Endodermal cell (in vitro differentiated cells): ENCODE results near the gene CPEB3. TPM values are rescaled to one million over a fixed set of nuclear protein-coding genes. Genes with fewer than 3 reads are reported as not detected.

Experiments used
- DNase-seq: peaks from one replicate; pipeline ENCODE4 v3.0.0-alpha.2; 2017
- H3K27ac ChIP-seq: 2 replicates; pipeline ENCODE4 v1.5.1; 2013; ENCODE audit warnings: mild to moderate bottlenecking, low read depth, low read length, moderate library complexity
- H3K27me3 ChIP-seq: 2 replicates; pipeline ENCODE4 v1.6.1; 2013; ENCODE audit warnings: mild to moderate bottlenecking, low read length, moderate library complexity; ENCODE audit not compliant: insufficient read depth, control insufficient read depth, poor library complexity, severe bottlenecking
- H3K36me3 ChIP-seq: 2 replicates; pipeline ENCODE4 v1.7.0; 2013; ENCODE audit warnings: mild to moderate bottlenecking, low read length, moderate library complexity; ENCODE audit not compliant: control insufficient read depth, insufficient read depth
- H3K4me1 ChIP-seq: one replicate; pipeline ENCODE4 v1.7.0; 2013; ENCODE audit warnings: low read length; ENCODE audit not compliant: control insufficient read depth, insufficient read depth
- H3K4me3 ChIP-seq: 2 replicates; pipeline ENCODE4 v1.5.1; 2013; ENCODE audit warnings: mild to moderate bottlenecking, low read length, moderate library complexity
- H3K9ac ChIP-seq: 2 replicates; pipeline ENCODE4 v1.6.1; 2013; ENCODE audit warnings: mild to moderate bottlenecking, low read length, moderate library complexity; ENCODE audit not compliant: poor library complexity, severe bottlenecking; ENCODE audit errors: extremely low read depth
- H3K9me3 ChIP-seq: 2 replicates; pipeline ENCODE4 v1.6.1; 2013; ENCODE audit warnings: mild to moderate bottlenecking, low read length, moderate library complexity; ENCODE audit not compliant: control insufficient read depth
- H3K27ac Mint-ChIP-seq: 2 replicates; pipeline ENCODE4 v1.8.0; 2020; ENCODE audit warnings: mixed read lengths
- H3K27me3 Mint-ChIP-seq: 2 replicates; pipeline ENCODE4 v1.8.0; 2021; ENCODE audit warnings: mild to moderate bottlenecking, mixed read lengths; ENCODE audit not compliant: insufficient read depth
- H3K36me3 Mint-ChIP-seq: 2 replicates; pipeline ENCODE4 v1.8.0; 2020; ENCODE audit warnings: low read depth, mixed read lengths
- H3K4me1 Mint-ChIP-seq: 2 replicates; pipeline ENCODE4 v1.8.0; 2020; ENCODE audit warnings: mixed read lengths
- H3K4me3 Mint-ChIP-seq: 2 replicates; pipeline ENCODE4 v1.8.0; 2020; ENCODE audit warnings: mild to moderate bottlenecking, moderate library complexity, mixed read lengths
- H3K9me3 Mint-ChIP-seq: 2 replicates; pipeline ENCODE4 v1.8.0; 2020; ENCODE audit warnings: mild to moderate bottlenecking, mixed read lengths
- WGBS, 2 experiments: methylation state at CpG; one replicate each; pipeline versions ENCODE4 v1.1.5 to v1.1.7; 2013; ENCODE audit warnings: missing lambda C conversion rate in 2 of 2, mixed read lengths in 1 of 2; ENCODE audit not compliant: insufficient coverage in 1 of 2, insufficient read length in 1 of 2; 5-methylcytosine and 5-hydroxymethylcytosine counted together
- total RNA-seq, 2 donors: library from RNA; stranded (reverse); fragmentation: NEBNext Ultra II Directional in 1 of 2; extraction: Animal tissue kit (Norgen Biotek cat#: 25700) in 1 of 2; gene quantifications; 2 replicates in 1 of 2; 3 replicates in 1 of 2; pipeline ENCODE4 v1.2.1, GENCODE V29; 2021
- TF ChIP-seq, protein P1 (sequence below): fragments of 200-600 bp; sonication (generic); conservative IDR thresholded peaks from 2 replicates; pipeline ENCODE4 v1.5.0; 2021; ENCODE audit warnings: antibody characterized with exemption, mild to moderate bottlenecking

CPEB3 gene
- total RNA-seq, 2 donors from 2014 or later = 1.1 to 1.3 TPM

DNA sequence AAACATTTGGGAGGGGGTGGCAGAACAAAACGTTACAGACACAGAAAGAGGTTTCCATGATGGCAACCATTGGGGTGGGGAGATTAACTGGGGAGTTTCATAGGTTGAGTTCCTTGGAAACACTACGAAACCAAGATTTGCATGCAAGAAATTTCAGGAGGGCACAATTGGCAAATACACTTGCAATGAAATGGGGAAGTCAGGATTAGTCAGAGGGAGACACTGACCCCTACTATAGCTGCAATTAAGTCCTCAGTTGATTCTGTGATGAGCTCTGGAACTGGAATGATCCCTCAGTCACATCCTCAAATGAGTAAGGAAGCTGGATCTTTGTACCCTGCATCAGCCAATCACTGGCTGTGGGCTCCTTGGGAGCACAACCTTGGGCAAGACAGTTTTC lies 22.1 kb downstream of the CPEB3 start:
- no peak overlapping the region for H3K4me3 ChIP-seq
- no peaks in the 10 kb centered on the region for H3K27me3 ChIP-seq
- Mint-ChIP-seq H3K4me1 (no peaks in the 10 kb centered on the region), H3K9me3 (no peaks in the 10 kb centered on the region), H3K27ac (no peak overlapping the region), H3K4me3 (no peak overlapping the region), H3K36me3 (no peaks in the 10 kb centered on the region), H3K27me3 (no peaks in the 10 kb centered on the region)
- no peak for DNase-seq
- H3K36me3 ChIP-seq = no peaks in the 10 kb centered on the region
- H3K4me1 ChIP-seq = no peaks in the 10 kb centered on the region
- H3K27ac ChIP-seq = no peak overlapping the region
- no peaks in the 10 kb centered on the region for H3K9me3 ChIP-seq
- 88 to 100% methylated on average over 2 of the region's 2 CpGs for WGBS, 2 experiments
- H3K9ac ChIP-seq = no peak overlapping the region
- TF ChIP-seq, protein P1, sequence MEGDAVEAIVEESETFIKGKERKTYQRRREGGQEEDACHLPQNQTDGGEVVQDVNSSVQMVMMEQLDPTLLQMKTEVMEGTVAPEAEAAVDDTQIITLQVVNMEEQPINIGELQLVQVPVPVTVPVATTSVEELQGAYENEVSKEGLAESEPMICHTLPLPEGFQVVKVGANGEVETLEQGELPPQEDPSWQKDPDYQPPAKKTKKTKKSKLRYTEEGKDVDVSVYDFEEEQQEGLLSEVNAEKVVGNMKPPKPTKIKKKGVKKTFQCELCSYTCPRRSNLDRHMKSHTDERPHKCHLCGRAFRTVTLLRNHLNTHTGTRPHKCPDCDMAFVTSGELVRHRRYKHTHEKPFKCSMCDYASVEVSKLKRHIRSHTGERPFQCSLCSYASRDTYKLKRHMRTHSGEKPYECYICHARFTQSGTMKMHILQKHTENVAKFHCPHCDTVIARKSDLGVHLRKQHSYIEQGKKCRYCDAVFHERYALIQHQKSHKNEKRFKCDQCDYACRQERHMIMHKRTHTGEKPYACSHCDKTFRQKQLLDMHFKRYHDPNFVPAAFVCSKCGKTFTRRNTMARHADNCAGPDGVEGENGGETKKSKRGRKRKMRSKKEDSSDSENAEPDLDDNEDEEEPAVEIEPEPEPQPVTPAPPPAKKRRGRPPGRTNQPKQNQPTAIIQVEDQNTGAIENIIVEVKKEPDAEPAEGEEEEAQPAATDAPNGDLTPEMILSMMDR = no peak

DNA sequence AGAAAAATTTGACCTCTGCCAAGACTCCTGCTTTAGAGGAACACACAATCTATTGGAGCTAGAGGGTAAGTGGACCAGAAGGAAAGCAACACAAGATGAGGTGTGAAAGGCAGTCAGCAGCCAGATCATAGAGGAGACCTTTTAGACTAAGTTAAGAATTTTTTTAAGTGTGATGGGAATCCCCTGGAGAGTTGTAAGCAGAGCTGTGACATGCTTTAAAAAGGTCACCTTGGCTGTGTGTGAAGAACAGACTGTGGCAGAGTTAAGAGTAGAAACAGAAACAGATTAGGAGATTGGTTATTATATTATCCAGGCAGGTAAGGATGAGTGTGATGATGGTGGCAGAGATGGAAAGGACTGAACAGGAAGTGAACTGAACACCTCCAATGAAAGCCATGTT lies 23.5 kb downstream of the CPEB3 start:
- no peak overlapping the region for H3K27ac Mint-ChIP-seq
- H3K9ac ChIP-seq = no peak overlapping the region
- DNase-seq = no peak
- H3K27me3 ChIP-seq = no peaks in the 10 kb centered on the region
- no peaks in the 10 kb centered on the region for H3K9me3 ChIP-seq
- no peaks in the 10 kb centered on the region for H3K36me3 ChIP-seq
- TF ChIP-seq, protein P1 = no peak
- H3K9me3 Mint-ChIP-seq = no peaks in the 10 kb centered on the region
- H3K27ac ChIP-seq = no peak overlapping the region
- H3K4me1 Mint-ChIP-seq = no peaks in the 10 kb centered on the region
- H3K27me3 Mint-ChIP-seq = no peaks in the 10 kb centered on the region
- no peak overlapping the region for H3K4me3 Mint-ChIP-seq
- no peaks in the 10 kb centered on the region for H3K4me1 ChIP-seq
- no peak overlapping the region for H3K4me3 ChIP-seq
- H3K36me3 Mint-ChIP-seq = no peaks in the 10 kb centered on the region

DNA sequence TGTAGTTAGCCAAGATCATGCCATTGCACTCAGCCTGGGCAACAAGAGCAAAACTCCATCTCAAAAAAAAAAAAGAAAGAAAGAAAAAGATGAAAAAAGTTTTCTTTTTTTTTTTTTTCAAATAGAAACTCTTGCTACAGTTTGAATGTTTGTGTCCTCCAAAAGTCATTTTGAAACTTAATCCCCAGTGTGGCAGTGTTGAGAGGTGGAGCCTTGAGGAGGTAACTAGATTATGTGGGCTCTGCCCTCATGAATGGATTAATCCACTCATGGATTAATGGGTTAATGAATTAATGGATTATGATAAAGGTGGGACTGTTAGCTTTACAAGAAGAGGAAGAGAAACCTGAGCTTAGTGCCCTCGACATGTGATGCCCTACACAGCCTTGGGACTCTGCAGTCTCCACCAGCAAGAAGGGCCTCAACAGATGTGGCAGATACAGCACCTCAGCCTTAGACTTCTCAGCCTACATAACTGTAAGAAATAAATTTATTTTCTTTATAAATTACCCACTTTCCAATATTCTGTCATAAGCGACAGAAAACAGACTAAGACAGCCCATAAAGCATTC lies 25.1 kb downstream of the CPEB3 start:
- no peak overlapping the region for H3K4me3 Mint-ChIP-seq
- TF ChIP-seq, protein P1 = no peak
- H3K9ac ChIP-seq = no peak overlapping the region
- no peak overlapping the region for H3K27ac Mint-ChIP-seq
- 80 to 85% methylated on average over 1 to 2 of the region's 2 CpGs for WGBS, 2 experiments
- H3K27ac ChIP-seq = no peak overlapping the region
- H3K4me1 Mint-ChIP-seq = no peaks in the 10 kb centered on the region
- no peaks in the 10 kb centered on the region for H3K9me3 ChIP-seq
- no peaks in the 10 kb centered on the region for H3K9me3 Mint-ChIP-seq
- no peak overlapping the region for H3K4me3 ChIP-seq
- H3K36me3 Mint-ChIP-seq = no peaks in the 10 kb centered on the region
- no peaks in the 10 kb centered on the region for H3K27me3 ChIP-seq
- no peaks in the 10 kb centered on the region for H3K27me3 Mint-ChIP-seq
- H3K36me3 ChIP-seq = no peaks in the 10 kb centered on the region
- no peak for DNase-seq
- H3K4me1 ChIP-seq = no peaks in the 10 kb centered on the region
